NCI-H774 (cell line): ENCODE measurements around the gene COL21A1.

Source experiments
- DNase-seq: peaks from one replicate; lab custom pipeline; 2025; lab: John Stamatoyannopoulos, UW

Gene COL21A1

DNA sequence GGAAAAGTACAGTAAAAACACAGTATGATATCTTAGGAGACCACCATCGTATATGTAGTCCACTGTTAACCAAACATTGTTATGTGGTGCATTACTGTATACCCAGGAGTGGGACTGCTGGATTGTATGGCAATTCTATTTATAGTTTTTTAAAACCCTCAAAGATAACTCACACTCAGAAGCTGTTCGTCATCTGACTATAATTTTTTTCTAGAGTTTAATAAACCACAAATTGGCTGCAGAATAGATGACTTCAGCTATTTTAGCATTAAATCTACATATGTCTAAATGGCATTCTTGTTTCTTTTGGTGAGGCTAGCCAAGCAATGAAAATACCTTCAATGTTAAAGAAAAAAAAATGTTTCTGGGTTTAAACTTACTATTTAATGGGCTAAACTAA is 237.7 kb downstream of the COL21A1 start:
- no peak for DNase-seq
